Stimulated activated CD4-positive, alpha-beta T cell treated with anti-CD3 and anti-CD28 coated beads, Interleukin-2, amount 100 ng/mL, for 48 hours (primary cell): ENCODE data around the gene ZNF500.
"Not testable (repeated sequence)": the region's sequence is repeated elsewhere in the genome, so short reads cannot be mapped to it uniquely, and the experiment has no call there.

Source experiments
- DNase-seq, 2 donors: peaks; one replicate each; pipeline ENCODE4 v3.0.0-alpha.2; 2020

ZNF500 gene

GRCh38 chr16:4795828-4796572, 29.0 kb upstream of the ZNF500 start:
- no peak for DNase-seq

GRCh38 chr16:4795181-4795827, 28.3 kb upstream of the ZNF500 start, which contains the start of gene SMIM22:
Gene SMIM22, plus strand, starts transcription at chr16:4795369. Its CDS starts 366 bp downstream, at chr16:4795735.
- DNase-seq: no peak

GRCh38 chr16:4792951-4793513, 26.1 kb upstream of the ZNF500 start:
- DNase-seq: no peak

DNA sequence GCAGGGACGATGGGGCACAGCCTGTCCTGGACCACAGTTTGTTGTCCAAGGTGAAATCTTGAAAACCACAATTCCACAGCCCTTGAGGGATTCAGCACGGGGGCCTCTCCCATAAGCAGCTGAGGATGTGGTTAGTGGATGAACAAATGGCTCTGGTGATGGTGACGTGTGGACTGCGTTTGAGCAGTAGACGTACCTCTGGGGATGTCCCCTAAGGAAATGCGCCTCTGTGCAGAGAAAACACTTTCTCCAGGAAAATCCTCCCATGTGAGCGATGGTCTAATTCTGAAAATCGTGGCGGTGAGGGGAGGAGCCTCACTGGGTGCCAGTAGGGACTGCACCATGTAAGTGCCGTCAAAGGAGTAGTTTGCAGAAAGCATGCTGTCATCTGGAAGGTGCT, 23.9 kb upstream of the ZNF500 start:
- no peak for DNase-seq

GRCh38 chr16:4790261-4790660, 23.3 kb upstream of the ZNF500 start:
- no peak for DNase-seq

DNA sequence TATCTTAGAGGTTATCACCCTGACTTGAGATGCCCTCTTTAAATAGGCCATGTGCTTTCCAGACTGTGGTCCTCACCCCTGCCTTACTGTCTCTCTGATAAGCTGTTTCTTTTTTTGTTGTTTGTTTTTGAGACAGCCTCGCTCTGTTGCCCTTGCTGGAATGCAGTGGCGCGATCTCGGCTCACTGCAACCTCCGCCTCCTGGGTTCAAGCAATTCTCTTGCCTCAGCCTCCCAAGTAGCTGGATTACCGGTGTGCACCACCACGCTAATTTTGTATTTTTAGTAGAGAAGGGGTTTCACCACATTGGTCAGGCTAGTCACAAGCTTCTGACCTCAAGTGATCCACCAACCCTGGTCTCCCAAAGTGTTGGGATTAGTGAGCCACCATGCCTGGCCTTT, 21.9 kb upstream of the ZNF500 start:
- no peak for DNase-seq

DNA sequence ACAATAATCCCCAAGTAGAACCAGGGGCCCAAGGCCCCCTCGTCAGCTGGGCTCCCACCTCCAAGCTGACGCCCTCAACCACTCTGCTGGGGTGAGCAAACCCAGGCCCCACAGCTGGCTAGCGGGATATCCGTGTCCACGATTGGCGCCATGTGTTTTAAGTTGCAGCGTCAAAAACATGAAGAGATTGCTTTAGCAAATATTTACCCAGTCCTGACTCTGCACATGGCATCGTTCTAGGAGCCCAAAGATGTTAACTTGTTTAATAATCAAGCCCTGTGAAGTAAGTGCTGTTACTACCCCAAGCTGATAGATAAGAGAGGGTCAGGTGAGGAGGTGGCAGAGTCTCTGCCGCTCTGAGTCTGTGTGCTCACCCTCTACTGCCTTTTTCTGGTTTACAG, 21.5 kb upstream of the ZNF500 start:
- DNase-seq: no peak

DNA sequence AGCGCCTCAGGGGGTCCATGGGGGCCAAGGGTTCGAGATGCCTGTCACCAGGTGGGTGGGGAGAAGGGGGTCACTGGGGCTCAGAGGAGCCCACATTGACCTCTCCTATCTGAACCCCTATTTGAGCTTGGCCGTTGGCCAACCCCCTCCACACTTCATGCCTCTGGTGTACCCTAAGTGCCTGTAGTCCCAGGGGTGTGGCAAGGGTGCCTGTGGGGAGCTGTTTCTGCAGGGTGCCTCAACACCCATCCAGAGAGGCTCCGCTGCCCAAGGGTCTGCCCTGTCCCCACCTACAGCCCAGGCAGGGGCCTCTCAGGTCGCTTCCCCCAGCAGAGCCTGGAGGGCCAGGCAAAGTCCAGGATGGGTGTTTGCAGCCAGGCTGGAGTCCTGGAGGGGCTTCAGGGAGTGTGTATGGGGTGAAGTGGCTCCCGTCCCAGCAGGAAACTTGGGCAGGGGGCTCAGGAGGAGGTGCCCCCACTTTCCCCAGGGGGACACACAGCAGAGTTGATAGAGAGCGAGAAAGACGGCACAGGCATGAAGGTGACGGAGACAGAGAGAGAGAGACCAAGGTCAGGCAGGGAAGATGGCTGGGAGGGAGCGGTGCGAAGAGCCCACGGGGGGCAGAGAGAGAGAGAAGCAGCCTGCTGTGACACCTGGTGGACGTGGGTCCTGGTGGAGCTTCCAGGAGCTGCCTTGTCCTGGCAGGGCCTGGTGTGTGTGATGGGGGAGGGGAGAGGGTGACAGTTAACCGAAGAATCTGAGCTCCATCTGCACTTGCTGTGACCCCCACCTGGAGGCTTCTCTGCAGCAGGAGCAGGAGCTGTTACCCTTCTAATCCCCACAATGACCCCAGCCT, 20.9 kb upstream of the ZNF500 start, which contains the start of gene SEPTIN12:
Gene SEPTIN12 (minus strand): TSS at position 719 of the 856 bp plus-strand sequence. CDS start 700 bp downstream, at position 19.
- no peak for DNase-seq

DNA sequence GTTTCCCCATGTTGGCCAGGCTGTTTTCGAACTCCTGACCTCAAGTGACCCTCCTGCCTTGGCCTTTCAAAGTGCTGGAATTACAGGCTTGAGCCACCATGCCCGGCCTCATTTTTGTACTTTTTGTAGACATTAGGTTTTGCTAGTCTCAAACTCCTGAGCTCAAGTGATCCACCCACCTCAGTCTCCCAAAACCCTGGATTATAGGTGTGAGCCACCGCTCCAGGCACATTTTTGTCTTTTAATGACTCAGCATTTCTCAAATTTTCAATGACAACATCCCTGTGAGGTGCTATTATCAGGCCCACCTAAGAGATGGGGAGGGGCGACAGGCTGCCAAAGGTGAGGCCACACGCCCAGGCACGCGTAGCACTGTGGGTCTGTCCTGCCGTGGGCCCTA, 20.1 kb upstream of the ZNF500 start:
- DNase-seq: no peak

- DNase-seq: no peak
Observed at GRCh38 chr16:4785758-4786433, 18.9 kb upstream of the ZNF500 start.

DNA sequence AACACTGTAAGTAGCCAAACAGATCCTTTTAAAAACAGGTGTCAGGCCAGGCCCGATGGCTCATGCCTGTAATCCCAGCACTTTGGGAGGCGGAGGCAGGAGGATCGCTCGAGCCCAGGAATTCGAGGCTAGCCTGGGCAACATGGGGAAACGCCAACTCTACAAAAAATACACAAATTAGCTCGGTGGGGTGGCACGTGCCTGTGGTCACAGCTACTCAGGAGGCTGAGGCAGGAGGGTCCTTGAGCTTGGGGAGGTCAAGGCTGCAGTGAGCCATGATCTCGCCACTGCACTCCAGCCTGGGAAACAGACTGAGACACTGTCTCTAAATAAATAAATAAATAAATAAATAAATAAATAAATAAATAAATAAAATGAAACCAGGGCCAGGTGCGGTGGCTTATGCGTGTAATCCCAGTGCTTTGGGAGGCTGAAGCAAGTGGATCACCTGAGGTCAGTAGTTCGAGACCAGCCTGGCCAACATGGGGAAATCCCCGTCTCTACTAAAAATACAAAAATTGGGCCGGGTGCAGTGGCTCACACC, 17.6 kb upstream of the ZNF500 start:
- DNase-seq: not testable (repeated sequence)

DNA sequence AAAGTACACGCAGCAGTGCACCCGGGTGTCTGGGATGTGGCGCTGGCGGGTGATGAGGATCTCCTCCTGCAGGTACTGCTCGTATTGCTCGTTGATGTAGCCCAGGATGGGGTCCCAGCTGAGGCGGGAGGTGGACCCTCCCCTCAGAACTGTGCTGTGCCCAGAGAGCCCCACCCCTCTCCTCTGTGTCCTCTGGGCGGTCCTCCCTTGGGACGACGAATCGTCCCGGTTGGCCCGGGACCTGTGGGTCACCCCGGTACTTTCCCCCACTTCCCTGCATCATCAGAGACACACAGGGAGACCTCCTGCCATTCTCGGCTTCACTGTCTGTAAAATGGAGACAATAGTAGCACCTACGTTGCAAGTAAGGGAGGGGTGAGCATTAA, 17.0 kb upstream of the ZNF500 start:
- DNase-seq: no peak

GRCh38 chr16:4783251-4783950, 16.4 kb upstream of the ZNF500 start:
- no peak for DNase-seq

DNA sequence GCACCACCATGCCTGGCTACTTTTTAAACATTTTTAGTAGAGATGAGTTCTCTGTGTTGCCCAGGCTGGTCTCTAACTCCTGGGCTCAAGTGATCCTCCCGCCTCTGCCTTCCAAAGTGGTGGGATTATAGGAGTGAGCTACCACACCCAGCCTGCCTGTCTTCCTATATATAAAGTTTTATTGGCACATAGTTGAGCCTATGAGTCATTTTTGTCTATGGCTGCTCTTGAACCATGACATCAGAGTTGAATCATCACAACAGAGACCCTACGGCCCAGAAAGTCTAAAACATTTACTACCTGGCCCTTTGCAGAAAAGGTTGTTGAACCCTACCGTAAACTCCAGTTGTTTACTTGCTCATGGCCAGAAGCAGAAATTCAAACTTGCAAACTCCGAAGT, 13.3 kb upstream of the ZNF500 start:
- no peak for DNase-seq

DNA sequence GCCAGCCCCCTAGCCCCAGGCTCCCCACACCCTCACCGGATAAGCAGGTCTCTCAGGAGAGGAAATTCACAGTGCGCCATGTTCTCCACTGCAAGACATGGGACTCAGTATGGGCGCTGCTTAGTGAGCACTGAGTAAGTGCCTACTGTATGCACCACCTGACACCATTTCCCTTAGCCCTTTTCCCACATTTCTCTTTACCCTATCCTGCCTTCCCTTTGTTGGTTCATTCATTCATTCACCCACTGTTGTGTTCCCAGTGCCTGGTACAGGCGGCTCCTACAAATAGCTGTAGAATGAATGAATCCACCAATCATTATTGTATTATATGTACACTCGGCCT, 11.1 kb upstream of the ZNF500 start:
- DNase-seq: no peak

GRCh38 chr16:4777339-4778049, 10.5 kb upstream of the ZNF500 start:
- DNase-seq: no peak

DNA sequence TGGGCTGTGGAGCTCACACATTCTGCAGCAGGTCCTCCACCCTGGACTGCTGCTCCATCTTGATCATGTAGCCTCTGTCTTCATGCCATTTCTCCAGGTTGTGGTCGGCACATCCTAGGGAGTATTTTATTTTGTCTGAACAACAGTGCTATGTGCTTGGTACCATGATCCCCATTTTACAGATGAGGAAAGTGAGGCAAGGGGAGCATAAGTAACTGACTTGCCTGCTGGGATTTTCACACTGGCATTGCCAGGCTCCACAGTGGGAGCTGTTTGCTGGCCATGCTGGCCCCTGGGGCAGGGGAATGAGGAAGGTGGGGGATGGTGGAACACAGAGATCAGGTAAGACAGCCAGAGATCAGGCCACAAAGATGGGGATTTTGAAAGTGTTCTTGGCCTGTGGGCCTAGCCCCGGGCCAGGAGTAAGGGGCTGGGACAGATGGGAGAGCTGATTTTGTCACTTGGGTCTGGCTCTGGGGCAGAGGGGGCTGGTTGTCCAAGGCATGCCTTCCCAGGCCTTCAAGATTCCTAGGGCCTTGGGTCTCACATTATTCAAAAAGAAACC, 9.3 kb upstream of the ZNF500 start:
- DNase-seq: no peak

DNA sequence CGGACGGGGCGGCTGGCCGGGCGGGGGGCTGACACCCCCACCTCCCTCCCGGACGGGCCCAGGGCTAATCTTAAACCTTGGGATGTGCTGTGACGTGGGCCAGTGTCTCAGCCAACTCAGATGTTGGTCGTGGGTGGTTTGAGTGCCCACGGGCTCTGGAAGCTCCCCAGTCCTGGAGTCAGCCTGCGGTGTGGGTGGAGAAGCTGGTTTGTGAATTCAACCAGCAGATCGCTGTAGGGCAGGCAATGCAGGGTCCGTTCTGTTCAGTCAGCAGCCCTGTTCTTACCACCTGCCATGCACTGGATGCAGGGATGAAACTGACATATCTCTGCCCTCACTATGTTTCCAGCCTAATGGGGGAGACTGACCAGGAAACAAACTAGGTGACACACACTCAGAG, 8.0 kb upstream of the ZNF500 start:
- no peak for DNase-seq

GRCh38 chr16:4772351-4772750, 5.4 kb upstream of the ZNF500 start:
- no peak for DNase-seq

DNA sequence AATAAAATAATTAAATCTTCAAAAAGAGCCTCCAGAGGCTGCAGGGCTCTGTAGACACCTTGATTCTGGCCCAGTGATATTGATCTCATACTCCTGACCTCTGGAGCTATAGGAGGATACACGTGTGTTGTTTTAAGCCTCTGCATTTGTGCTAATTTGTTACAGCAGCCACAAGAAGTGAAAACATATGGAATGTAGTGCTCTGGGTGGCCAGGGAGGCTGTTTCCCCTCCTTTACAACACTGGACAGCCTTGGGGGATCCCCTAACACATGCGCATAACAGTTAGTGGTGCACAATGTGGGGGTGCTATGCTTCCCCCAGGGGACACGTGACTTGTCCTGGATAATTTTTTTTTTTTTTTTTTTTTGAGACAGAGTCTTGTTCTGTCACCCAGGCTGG, 4.7 kb upstream of the ZNF500 start:
- no peak for DNase-seq

DNA sequence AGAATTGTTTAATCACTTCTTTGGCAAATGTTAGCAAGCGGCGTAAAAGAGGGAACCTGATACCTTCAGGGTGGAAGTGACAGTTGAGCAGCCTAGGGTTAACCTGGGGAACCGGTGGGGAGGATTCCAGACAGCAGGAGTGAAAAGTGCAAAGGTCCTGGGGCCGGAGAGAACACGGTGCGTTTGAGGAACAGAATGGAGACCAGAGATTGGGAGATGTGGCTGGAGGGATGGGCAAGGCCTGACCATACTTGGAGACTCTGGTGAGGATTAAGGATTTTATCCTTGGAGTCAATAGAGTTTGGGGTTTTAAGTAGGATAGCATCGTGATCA, 2.3 kb upstream of the ZNF500 start:
- no peak for DNase-seq
